Loucy (cell line): ENCODE results near the gene C3orf20.

Experiments used
- H2AFZ ChIP-seq: fragments of 200-600 bp; sonication (generic); 2 replicates; pipeline ENCODE4 v1.6.0; 2016; ENCODE audit warnings: antibody characterized with exemption, mild to moderate bottlenecking, low read length, moderate library complexity
- H3F3A ChIP-seq: fragments of 200-600 bp; 2 replicates; pipeline ENCODE4 v1.6.0; 2016; ENCODE audit warnings: antibody characterized with exemption, low read depth, mild to moderate bottlenecking
- H3K27me3 ChIP-seq: fragments of 200-600 bp; sonication (generic); 2 replicates; pipeline ENCODE4 v1.6.1; 2014; ENCODE audit warnings: low read length, mild to moderate bottlenecking; ENCODE audit not compliant: insufficient read depth, poor library complexity, severe bottlenecking
- H3K36me3 ChIP-seq: fragments of 200-600 bp; sonication (generic); 2 replicates; pipeline ENCODE4 v1.6.1; 2016; ENCODE audit warnings: low read length; ENCODE audit not compliant: insufficient read depth
- H3K4me1 ChIP-seq: fragments of 200-600 bp; sonication (generic); 2 replicates; pipeline ENCODE4 v1.5.1; 2014; ENCODE audit warnings: low read length, mild to moderate bottlenecking; ENCODE audit not compliant: insufficient read depth, poor library complexity, severe bottlenecking
- H3K4me2 ChIP-seq: fragments of 200-600 bp; sonication (generic); 2 replicates; pipeline ENCODE4 v1.6.0; 2014; ENCODE audit warnings: antibody characterized with exemption, low read length, low read depth, mild to moderate bottlenecking; ENCODE audit not compliant: poor library complexity, severe bottlenecking
- H3K4me3 ChIP-seq: fragments of 200-600 bp; sonication (generic); 2 replicates; pipeline ENCODE4 v1.5.1; 2014; ENCODE audit warnings: low read length, mild to moderate bottlenecking, mixed read lengths; ENCODE audit not compliant: poor library complexity, severe bottlenecking
- H3K79me2 ChIP-seq: fragments of 200-600 bp; sonication (generic); 2 replicates; pipeline ENCODE4 v1.6.1; 2014; ENCODE audit warnings: low read length; ENCODE audit not compliant: insufficient read depth
- H3K9ac ChIP-seq: fragments of 200-600 bp; sonication (generic); 2 replicates; pipeline ENCODE4 v1.6.0; 2014; ENCODE audit warnings: mild to moderate bottlenecking, low read depth, low read length, moderate library complexity; ENCODE audit not compliant: poor library complexity, severe bottlenecking
- H3K9me2 ChIP-seq: fragments of 200-600 bp; sonication (generic); replicated peaks from 2 replicates; pipeline ENCODE4 v1.6.1; 2016; ENCODE audit warnings: low read depth, low read length, mixed read lengths
- H3K9me3 ChIP-seq: fragments of 200-600 bp; sonication (generic); 2 replicates; pipeline ENCODE4 v1.6.1; 2014; ENCODE audit warnings: mild to moderate bottlenecking, antibody characterized with exemption, low read length, low read depth; ENCODE audit not compliant: insufficient read depth
- H4K20me1 ChIP-seq: fragments of 200-600 bp; sonication (generic); 2 replicates; pipeline ENCODE4 v1.6.0; 2014; ENCODE audit warnings: antibody characterized with exemption, low read length, mild to moderate bottlenecking; ENCODE audit not compliant: insufficient read depth, poor library complexity, severe bottlenecking
- EZH2phosphoT487 ChIP-seq: fragments of 200-600 bp; IDR thresholded peaks from 2 replicates; pipeline ENCODE4 v1.6.1; 2018; ENCODE audit warnings: antibody characterized with exemption, mild to moderate bottlenecking, moderate library complexity, borderline replicate concordance
- TF ChIP-seq, protein P1 (sequence below): fragments of 200-600 bp; sonication (generic); conservative IDR thresholded peaks from 2 replicates; pipeline ENCODE4 v1.5.1; 2014; ENCODE audit warnings: mild to moderate bottlenecking, antibody characterized with exemption, low read length

Gene C3orf20

GRCh38 chr3:14740983-14741382 lies 66.0 kb downstream of the C3orf20 start:
- Histone ChIP-seq H2AFZ (no peak overlapping the region), H3K4me2 (no peak overlapping the region), H3K9ac (no peak overlapping the region)

DNA sequence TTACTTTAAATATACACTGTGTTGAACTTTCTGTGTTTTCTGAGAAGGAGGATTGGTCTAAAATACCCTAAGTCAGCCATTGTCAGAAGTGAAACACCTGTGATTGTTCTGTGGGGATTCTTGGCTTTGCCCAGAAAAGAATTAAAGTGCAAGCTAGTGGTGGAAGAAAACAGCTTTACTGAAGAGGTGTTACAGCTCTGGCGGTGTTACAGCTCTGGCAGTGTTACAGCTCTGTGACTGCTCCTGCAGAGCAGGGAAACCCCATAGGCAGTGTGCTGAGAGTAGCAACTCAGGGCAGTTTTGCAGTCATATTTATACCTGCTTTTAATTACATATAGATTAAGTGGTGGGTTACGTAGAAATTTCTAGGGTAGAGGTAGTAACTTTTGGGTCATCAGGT lies 66.6 kb downstream of the C3orf20 start:
- no peaks in the 10 kb centered on the region for H4K20me1 ChIP-seq
- no peaks in the 10 kb centered on the region for H3K9me2 ChIP-seq
- H3K79me2 ChIP-seq, result no peaks in the 10 kb centered on the region
- no peaks in the 10 kb centered on the region for H3F3A ChIP-seq
- no peak overlapping the region for H3K9ac ChIP-seq
- TF ChIP-seq, protein P1, sequence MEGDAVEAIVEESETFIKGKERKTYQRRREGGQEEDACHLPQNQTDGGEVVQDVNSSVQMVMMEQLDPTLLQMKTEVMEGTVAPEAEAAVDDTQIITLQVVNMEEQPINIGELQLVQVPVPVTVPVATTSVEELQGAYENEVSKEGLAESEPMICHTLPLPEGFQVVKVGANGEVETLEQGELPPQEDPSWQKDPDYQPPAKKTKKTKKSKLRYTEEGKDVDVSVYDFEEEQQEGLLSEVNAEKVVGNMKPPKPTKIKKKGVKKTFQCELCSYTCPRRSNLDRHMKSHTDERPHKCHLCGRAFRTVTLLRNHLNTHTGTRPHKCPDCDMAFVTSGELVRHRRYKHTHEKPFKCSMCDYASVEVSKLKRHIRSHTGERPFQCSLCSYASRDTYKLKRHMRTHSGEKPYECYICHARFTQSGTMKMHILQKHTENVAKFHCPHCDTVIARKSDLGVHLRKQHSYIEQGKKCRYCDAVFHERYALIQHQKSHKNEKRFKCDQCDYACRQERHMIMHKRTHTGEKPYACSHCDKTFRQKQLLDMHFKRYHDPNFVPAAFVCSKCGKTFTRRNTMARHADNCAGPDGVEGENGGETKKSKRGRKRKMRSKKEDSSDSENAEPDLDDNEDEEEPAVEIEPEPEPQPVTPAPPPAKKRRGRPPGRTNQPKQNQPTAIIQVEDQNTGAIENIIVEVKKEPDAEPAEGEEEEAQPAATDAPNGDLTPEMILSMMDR, result no peak
- no peak for TF ChIP-seq EZH2phosphoT487
- no peak overlapping the region for H3K4me2 ChIP-seq
- no peak overlapping the region for H3K4me3 ChIP-seq
- no peaks in the 10 kb centered on the region; the same call in 1 of the 2 replicates for H3K9me3 ChIP-seq
- no peaks in the 10 kb centered on the region for H3K27me3 ChIP-seq
- H3K4me1 ChIP-seq, result no peaks in the 10 kb centered on the region
- H2AFZ ChIP-seq, result no peak overlapping the region
- H3K36me3 ChIP-seq, result no peaks in the 10 kb centered on the region

More at GRCh38 chr3:14740983-14741382, 66.0 kb downstream of the C3orf20 start:
- Histone ChIP-seq H3K36me3 (no peaks in the 10 kb centered on the region), H3K9me2 (no peaks in the 10 kb centered on the region), H3F3A (no peaks in the 10 kb centered on the region), H3K27me3 (no peaks in the 10 kb centered on the region), H3K79me2 (no peaks in the 10 kb centered on the region), H3K4me3 (no peak overlapping the region), H3K9me3 (no peaks in the 10 kb centered on the region; the same call in 1 of the 2 replicates), H3K4me1 (no peaks in the 10 kb centered on the region), H4K20me1 (no peaks in the 10 kb centered on the region)
- no peak for TF ChIP-seq EZH2phosphoT487
- TF ChIP-seq, protein P1, result no peak

DNA sequence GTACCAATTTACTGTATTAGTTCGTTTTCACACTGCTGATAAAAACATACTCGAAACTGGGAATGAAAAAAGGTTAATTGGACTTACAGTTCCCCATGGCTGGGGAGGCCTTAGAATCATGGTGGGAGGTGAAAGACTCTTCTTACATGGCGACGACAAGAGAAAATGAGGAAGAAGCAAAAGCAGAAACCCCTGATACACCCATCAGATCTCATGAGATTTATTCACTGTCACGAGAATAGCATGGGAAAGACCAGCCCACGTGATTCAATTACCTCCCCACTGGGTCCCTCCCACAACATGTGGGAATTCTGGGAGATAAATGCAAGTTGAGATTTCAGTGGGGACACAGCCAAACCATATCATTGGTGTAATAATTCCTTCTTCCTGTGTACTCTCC lies 69.6 kb downstream of the C3orf20 start:
- H3F3A ChIP-seq, result no peaks in the 10 kb centered on the region
- no peak for TF ChIP-seq EZH2phosphoT487
- TF ChIP-seq, protein P1, result no peak
- no peaks in the 10 kb centered on the region for H3K4me1 ChIP-seq
- no peaks in the 10 kb centered on the region; the same call in 1 of the 2 replicates for H3K9me3 ChIP-seq
- H3K4me3 ChIP-seq, result no peak overlapping the region
- H3K9me2 ChIP-seq, result no peaks in the 10 kb centered on the region
- H2AFZ ChIP-seq, result no peak overlapping the region
- no peak overlapping the region for H3K4me2 ChIP-seq
- no peaks in the 10 kb centered on the region for H3K36me3 ChIP-seq
- H4K20me1 ChIP-seq, result no peaks in the 10 kb centered on the region
- no peak overlapping the region for H3K9ac ChIP-seq
- H3K79me2 ChIP-seq, result no peaks in the 10 kb centered on the region
- H3K27me3 ChIP-seq, result peaks cover 16% of the 10 kb centered on the region
